SK-N-DZ (cell line): Measurements from ENCODE around the gene CACNA2D4.

Source experiments
- DNase-seq: peaks from one replicate; pipeline ENCODE4 v3.0.0-alpha.2; 2015; ENCODE audit warnings: low spot score

CACNA2D4 gene

GRCh38 chr12:1890119-1890703, 28.2 kb downstream of the CACNA2D4 start:
- DNase-seq, result no peak

- no peak for DNase-seq
These were observed 29.5 kb downstream of the CACNA2D4 start for GRCh38 chr12:1888923-1889322.

- DNase-seq, result no peak
These were observed 31.9 kb downstream of the CACNA2D4 start for GRCh38 chr12:1886396-1887008.

GRCh38 chr12:1885599-1886245, 32.7 kb downstream of the CACNA2D4 start:
- no peak for DNase-seq

- DNase-seq, result no peak
These were observed 33.3 kb downstream of the CACNA2D4 start for GRCh38 chr12:1885082-1885596.

GRCh38 chr12:1884651-1885050, 33.8 kb downstream of the CACNA2D4 start:
- DNase-seq, result no peak

GRCh38 chr12:1883513-1883912, 34.9 kb downstream of the CACNA2D4 start:
- DNase-seq, result no peak

- DNase-seq, result no peak
These were observed 35.5 kb downstream of the CACNA2D4 start for GRCh38 chr12:1882850-1883470.

GRCh38 chr12:1882405-1882804, 36.0 kb downstream of the CACNA2D4 start:
- no peak for DNase-seq

- no peak for DNase-seq
These were observed 36.5 kb downstream of the CACNA2D4 start for GRCh38 chr12:1881936-1882335.

GRCh38 chr12:1881301-1881700, 37.2 kb downstream of the CACNA2D4 start:
- DNase-seq, result no peak

GRCh38 chr12:1880876-1881275, 37.6 kb downstream of the CACNA2D4 start:
- no peak for DNase-seq

- no peak for DNase-seq
These were observed 38.2 kb downstream of the CACNA2D4 start for GRCh38 chr12:1880153-1880845.

GRCh38 chr12:1879633-1880032, 38.8 kb downstream of the CACNA2D4 start:
- no peak for DNase-seq

- DNase-seq, result no peak
These were observed 39.8 kb downstream of the CACNA2D4 start for GRCh38 chr12:1878695-1879094.

GRCh38 chr12:1878214-1878613, 40.2 kb downstream of the CACNA2D4 start:
- DNase-seq, result no peak

- no peak for DNase-seq
These were observed 41.1 kb downstream of the CACNA2D4 start for GRCh38 chr12:1877169-1877878.

GRCh38 chr12:1876086-1876485, 42.4 kb downstream of the CACNA2D4 start:
- DNase-seq, result no peak

- no peak for DNase-seq
These were observed 42.8 kb downstream of the CACNA2D4 start for GRCh38 chr12:1875608-1876007.

GRCh38 chr12:1873531-1874510, 44.6 kb downstream of the CACNA2D4 start:
- DNase-seq, result no peak
